GM12878 (cell line): ENCODE measurements around the gene RELL2. TPM values are rescaled to one million over a fixed set of nuclear protein-coding genes. Genes with fewer than 3 reads are reported as not detected.
A peak's percentile ranks its signal among the peaks of the same experiment; 100 is the strongest.

ENCODE experiments used
- ATAC-seq: fragments of 200-7000 bp; cut with Tn5 transposase; 3 replicates; pipeline ENCODE4 v1.9.1; 2020; ENCODE audit warnings: mild to moderate bottlenecking, moderate library complexity
- BruUV-seq: library from RNA; stranded (reverse); fragments of 400-500 nt; replicated peaks from 2 replicates; lab custom pipeline; 2021; lab: Mats Ljungman, UMichigan
- CTCF ChIA-PET: fragments of 300-600 bp; sonication (Branson Sonifier 250); formaldehyde crosslinking; extraction: SDS; loops from one replicate; lab custom pipeline; 2021; ENCODE audit warnings: inconsistent platforms; lab: Yijun Ruan, JAX
- POLR2A ChIA-PET: fragments of 350-600 bp; formaldehyde crosslinking; extraction: SDS; loops from one replicate; lab custom pipeline; 2021; ENCODE audit warnings: inconsistent platforms; lab: Charles Lee
- RAD21 ChIA-PET: fragments of 300-600 bp; sonication (Branson Sonifier 250); formaldehyde crosslinking; loops from one replicate; lab custom pipeline; 2023; ENCODE audit warnings: antibody characterized with exemption; ENCODE audit not compliant: unreplicated experiment; lab: Charles Lee
- SMC1A ChIA-PET: fragments of 300-600 bp; sonication (Branson Sonifier 250); formaldehyde crosslinking; loops from one replicate; lab custom pipeline; 2023; ENCODE audit not compliant: unreplicated experiment, uncharacterized antibody; lab: Charles Lee
- DNase-seq: peaks from one replicate; pipeline ENCODE4 v3.0.0-alpha.2; 2011; ENCODE audit warnings: low read depth, low spot score
- FAIRE-seq: peaks from 3 replicates; lab custom pipeline; 2011; peaks lifted over from hg19 to GRCh38; lab: Jason Lieb, UNC
- H2AFZ ChIP-seq: 2 replicates; pipeline ENCODE4 v1.6.0; 2011; ENCODE audit warnings: low read depth, low read length, control low read depth; ENCODE audit not compliant: control insufficient read depth
- H3K27ac ChIP-seq: 2 replicates; pipeline ENCODE4 v1.5.1; 2011; ENCODE audit warnings: control low read depth; ENCODE audit not compliant: control insufficient read depth, insufficient read depth
- H3K27me3 ChIP-seq, 2 experiments: replicated peaks in 1 of 2; 2 replicates each; pipeline versions ENCODE4 v1.6.0 to v1.6.1; 2011; ENCODE audit warnings: low read length in 1 of 2; ENCODE audit not compliant: control insufficient read depth in 2 of 2, insufficient read depth in 2 of 2
- H3K36me3 ChIP-seq, 2 experiments: 2 replicates each; pipeline ENCODE4 v1.5.1; 2011; ENCODE audit warnings: low read length in 1 of 2; ENCODE audit not compliant: control insufficient read depth in 2 of 2, insufficient read depth in 2 of 2
- H3K4me1 ChIP-seq: 2 replicates; pipeline ENCODE4 v1.6.1; 2011; ENCODE audit warnings: mild to moderate bottlenecking, low read length, moderate library complexity, mixed read lengths; ENCODE audit not compliant: control insufficient read depth, insufficient read depth
- H3K4me2 ChIP-seq: 2 replicates; pipeline ENCODE4 v1.6.0; 2011; ENCODE audit warnings: control low read depth; ENCODE audit not compliant: control insufficient read depth, insufficient read depth
- H3K4me3 ChIP-seq: fragments of 200-600 bp; sonication (generic); 2 replicates; pipeline ENCODE4 v1.5.1; 2016
- H3K79me2 ChIP-seq: 2 replicates; pipeline ENCODE4 v1.6.0; 2011; ENCODE audit warnings: low read length; ENCODE audit not compliant: control insufficient read depth, insufficient read depth
- H3K9ac ChIP-seq: 2 replicates; pipeline ENCODE4 v1.8.0; 2011; ENCODE audit warnings: low read length, control low read depth, mixed read lengths; ENCODE audit not compliant: control insufficient read depth, insufficient read depth
- H3K9me3 ChIP-seq: replicated peaks from 3 replicates; pipeline ENCODE4 v1.5.1; 2011; ENCODE audit warnings: mild to moderate bottlenecking, low read length; ENCODE audit not compliant: control insufficient read depth, insufficient read depth
- H4K20me1 ChIP-seq: 2 replicates; pipeline ENCODE4 v1.6.0; 2011; ENCODE audit not compliant: control insufficient read depth, insufficient read depth
- ASH2L ChIP-seq: fragments of 300-600, 200-600 bp; sonication (generic); IDR thresholded peaks from 2 replicates; pipeline ENCODE4 v1.6.1; 2017; ENCODE audit warnings: low read depth, mild to moderate bottlenecking, borderline replicate concordance
- BMI1 ChIP-seq: fragments of 450-650 bp; IDR thresholded peaks from 2 replicates; pipeline ENCODE4 v1.6.1; 2016; ENCODE audit warnings: mild to moderate bottlenecking, moderate library complexity, borderline replicate concordance
- CBX5 ChIP-seq: sonication (generic); IDR thresholded peaks from 2 replicates; pipeline ENCODE4 v1.6.1; 2016; ENCODE audit warnings: low read depth, moderate library complexity, mild to moderate bottlenecking, inconsistent platforms
- CEBPB ChIP-seq, 2 experiments: fragments of 150-350 bp in 1 of 2; IDR thresholded peaks; 2 replicates each; pipeline ENCODE4 v1.6.1; 2012 to 2014; ENCODE audit warnings: low read depth in 2 of 2, low read length in 2 of 2, borderline replicate concordance in 1 of 2, inconsistent platforms in 1 of 2
- CHD1 ChIP-seq: IDR thresholded peaks from 2 replicates; pipeline ENCODE4 v1.6.1; 2012; ENCODE audit warnings: low read depth, low read length, improper control_type of control experiment
- RAD21 ChIP-seq: IDR thresholded peaks from 2 replicates; pipeline ENCODE4 v1.6.1; 2011; ENCODE audit warnings: mild to moderate bottlenecking, low read depth, low read length, moderate library complexity; ENCODE audit not compliant: insufficient read depth
- RBBP5 ChIP-seq: fragments of 200-600 bp; sonication (generic); conservative IDR thresholded peaks from 2 replicates; pipeline ENCODE4 v1.6.1; 2016
- RELA ChIP-seq: fragments of 450-650 bp; IDR thresholded peaks from 2 replicates; pipeline ENCODE4 v1.8.0; 2014; ENCODE audit warnings: borderline replicate concordance; ENCODE audit not compliant: partially characterized antibody
- SPI1 ChIP-seq: IDR thresholded peaks from 2 replicates; pipeline ENCODE4 v1.6.1; 2011; ENCODE audit warnings: low read depth, mild to moderate bottlenecking, low read length, moderate library complexity, borderline replicate concordance; ENCODE audit not compliant: insufficient read depth
- TCF12 ChIP-seq: IDR thresholded peaks from 2 replicates; pipeline ENCODE4 v1.6.1; 2011; ENCODE audit warnings: low read depth, mild to moderate bottlenecking, low read length
- TCF3 ChIP-seq: IDR thresholded peaks from 2 replicates; pipeline ENCODE4 v1.6.1; 2012; ENCODE audit warnings: low read depth, mild to moderate bottlenecking, low read length, borderline replicate concordance; ENCODE audit not compliant: insufficient read depth
- WRNIP1 ChIP-seq: IDR thresholded peaks from 2 replicates; pipeline ENCODE4 v1.6.1; 2011; ENCODE audit warnings: low read depth, low read length, improper control_type of control experiment, borderline replicate concordance
- ZNF622 ChIP-seq: fragments of 450-650 bp; IDR thresholded peaks from 2 replicates; pipeline ENCODE4 v1.6.1; 2017; ENCODE audit warnings: mild to moderate bottlenecking, inconsistent platforms
- ZSCAN29 ChIP-seq: fragments of 450-650 bp; IDR thresholded peaks from 2 replicates; pipeline ENCODE4 v1.6.1; 2017; ENCODE audit warnings: mild to moderate bottlenecking, moderate library complexity
- WGBS: methylation state at CpG from one replicate; pipeline ENCODE4 v1.1.6; 2016; ENCODE audit warnings: low lambda C conversion rate; ENCODE audit not compliant: insufficient replicate concordance, insufficient coverage; ENCODE audit errors: missing lambda C conversion rate; 5-methylcytosine and 5-hydroxymethylcytosine counted together
- in situ Hi-C: fragments of 300-500 bp; cut with MboI; formaldehyde crosslinking; loops from 9 replicates; pipeline ENCODE4 v1.14.3; 2018; ENCODE audit warnings: mixed read lengths
- intact Hi-C: fragments of 100-400 bp; cut with micrococcal nuclease; formaldehyde crosslinking; loops from one replicate; pipeline ENCODE4 v1.14.2; 2022; ENCODE audit not compliant: unreplicated experiment
- polyA plus RNA-seq, 11 experiments: library from polyadenylated mRNA; depleted of rRNA in 4 of 11; unstranded in 6 of 11; stranded (reverse) in 5 of 11; fragments of >200 nt; fragmentation: Nextera tagmentation in 4 of 11; fragmentation: Illumina TruSeq in 1 of 11; extraction: Ambion mirVana in 4 of 11; extraction: Trizol in 1 of 11; gene quantifications; 1 replicate in 1 of 11; 2 replicates in 10 of 11; pipeline versions ENCODE4 v1.2.1 to v1.2.3, GENCODE V29; 2011 to 2016; ENCODE audit warnings: inconsistent platforms in 2 of 11, missing spikeins in 2 of 11, low read depth in 1 of 11
- total RNA-seq, 4 experiments: library from RNA; depleted of rRNA in 3 of 4; stranded (reverse); fragments of >200 nt in 3 of 4; fragmentation: Illumina TruSeq in 1 of 4; extraction: Trizol in 1 of 4; gene quantifications; 2 replicates each; pipeline versions ENCODE4 v1.2.1 to v1.2.3, GENCODE V29; 2013 to 2021
- TF ChIP-seq, protein P1 (sequence below): fragments of 450-650 bp; IDR thresholded peaks from 2 replicates; pipeline ENCODE4 v1.6.1; 2018; ENCODE audit warnings: mild to moderate bottlenecking, low read depth, moderate library complexity; ENCODE audit not compliant: partially characterized antibody
- TF ChIP-seq, protein P2 (sequence below): fragments of 450-650 bp; IDR thresholded peaks from 2 replicates; pipeline ENCODE4 v1.6.1; 2016; ENCODE audit warnings: mild to moderate bottlenecking

Gene RELL2
- total and polyA plus RNA-seq, 10 of the 15 experiments (the other 5 are each of a cell fraction or from before 2014, with no cell fraction given), result 0.23 to 21.4 (median 7.1) TPM

- TF ChIP-seq, protein P1, sequence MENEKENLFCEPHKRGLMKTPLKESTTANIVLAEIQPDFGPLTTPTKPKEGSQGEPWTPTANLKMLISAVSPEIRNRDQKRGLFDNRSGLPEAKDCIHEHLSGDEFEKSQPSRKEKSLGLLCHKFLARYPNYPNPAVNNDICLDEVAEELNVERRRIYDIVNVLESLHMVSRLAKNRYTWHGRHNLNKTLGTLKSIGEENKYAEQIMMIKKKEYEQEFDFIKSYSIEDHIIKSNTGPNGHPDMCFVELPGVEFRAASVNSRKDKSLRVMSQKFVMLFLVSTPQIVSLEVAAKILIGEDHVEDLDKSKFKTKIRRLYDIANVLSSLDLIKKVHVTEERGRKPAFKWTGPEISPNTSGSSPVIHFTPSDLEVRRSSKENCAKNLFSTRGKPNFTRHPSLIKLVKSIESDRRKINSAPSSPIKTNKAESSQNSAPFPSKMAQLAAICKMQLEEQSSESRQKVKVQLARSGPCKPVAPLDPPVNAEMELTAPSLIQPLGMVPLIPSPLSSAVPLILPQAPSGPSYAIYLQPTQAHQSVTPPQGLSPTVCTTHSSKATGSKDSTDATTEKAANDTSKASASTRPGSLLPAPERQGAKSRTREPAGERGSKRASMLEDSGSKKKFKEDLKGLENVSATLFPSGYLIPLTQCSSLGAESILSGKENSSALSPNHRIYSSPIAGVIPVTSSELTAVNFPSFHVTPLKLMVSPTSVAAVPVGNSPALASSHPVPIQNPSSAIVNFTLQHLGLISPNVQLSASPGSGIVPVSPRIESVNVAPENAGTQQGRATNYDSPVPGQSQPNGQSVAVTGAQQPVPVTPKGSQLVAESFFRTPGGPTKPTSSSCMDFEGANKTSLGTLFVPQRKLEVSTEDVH, result no peak
- TF ChIP-seq RELA, result no peak
- TF ChIP-seq, protein P2, sequence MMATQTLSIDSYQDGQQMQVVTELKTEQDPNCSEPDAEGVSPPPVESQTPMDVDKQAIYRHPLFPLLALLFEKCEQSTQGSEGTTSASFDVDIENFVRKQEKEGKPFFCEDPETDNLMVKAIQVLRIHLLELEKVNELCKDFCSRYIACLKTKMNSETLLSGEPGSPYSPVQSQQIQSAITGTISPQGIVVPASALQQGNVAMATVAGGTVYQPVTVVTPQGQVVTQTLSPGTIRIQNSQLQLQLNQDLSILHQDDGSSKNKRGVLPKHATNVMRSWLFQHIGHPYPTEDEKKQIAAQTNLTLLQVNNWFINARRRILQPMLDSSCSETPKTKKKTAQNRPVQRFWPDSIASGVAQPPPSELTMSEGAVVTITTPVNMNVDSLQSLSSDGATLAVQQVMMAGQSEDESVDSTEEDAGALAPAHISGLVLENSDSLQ, result no peak
- no peak for TF ChIP-seq ZSCAN29
- TF ChIP-seq, all 136 proteins: peak for 0
Observed at GRCh38 chr5:141634720-141635119, 2.1 kb upstream of the RELL2 start (continued).

GRCh38 chr5:141635646-141636045 lies 1.2 kb upstream of the RELL2 start:
- ChIA-PET RAD21 (interaction anchor here (0.6 to 8.2 kb wide), 12 partner anchors 13 to 333 kb away, joined by 3 to 124 read pairs (median 10); partner anchors contain the start of genes DELE1, DIAPH1, FCHSD1 and RNF14), POLR2A (interaction anchor here (0.9 to 11.5 kb wide), 10 partner anchors 15 to 690 kb away, joined by 3 to 215 read pairs (median 11); partner anchors contain the start of genes DELE1, DIAPH1, FCHSD1 and SPRY4), CTCF (interaction anchor here (0.7 to 11.2 kb wide), 12 partner anchors 11 to 127 kb away, joined by 3 to 137 read pairs (median 10); partner anchors contain the start of gene DIAPH1), SMC1A (interaction anchor here (0.9 to 12.9 kb wide), 9 partner anchors 8 to 160 kb away, joined by 3 to 245 read pairs (median 5); partner anchors contain the start of genes DIAPH1 and PCDHGC3)
- Histone ChIP-seq H2AFZ (no peak overlapping the region), H3K9me3 (no peaks in the 10 kb centered on the region), H3K4me1 (peaks cover 37% of the 10 kb centered on the region), H3K27me3 (no peaks in the 10 kb centered on the region), H3K36me3 (peaks cover 3 to 4% of the 10 kb centered on the region in 2 experiments; a peak in 3 of 4 replicates), H3K9ac (peak overlapping the region; percentile 94), H3K4me3 (peak overlapping the region; percentile 85), H3K27ac (peak overlapping the region; percentile 86), H3K79me2 (peaks cover 57% of the 10 kb centered on the region), H4K20me1 (no peaks in the 10 kb centered on the region), H3K4me2 (peak overlapping the region; percentile 98)
- 74% methylated on average over 7 of the region's 7 CpGs for WGBS
- intact Hi-C loops (loop anchor here (2.0 to 5.0 kb wide), 2 partner anchors 17 to 123 kb away; partner anchors contain the start of gene DIAPH1), in situ Hi-C loops (no loop called here)
- DNase-seq, result no peak
- ATAC-seq, result no peak
- no TSS peak for BruUV-seq
- no peak for FAIRE-seq
- TF ChIP-seq ZNF622, result no peak
- no peak for TF ChIP-seq CEBPB (IDR thresholded peaks at IDR 0.05; ENCODE audit: borderline replicate concordance in 1 of 2, low read depth in 2 of 2, low read length in 2 of 2)
- TF ChIP-seq TCF12, result no peak
- TF ChIP-seq TCF3, result no peak
- TF ChIP-seq, protein P1, result no peak
- no peak for TF ChIP-seq CBX5
- TF ChIP-seq RAD21, result no peak
- no peak for TF ChIP-seq CHD1
- TF ChIP-seq ASH2L, result no peak
- TF ChIP-seq SPI1, result no peak
- TF ChIP-seq WRNIP1, result no peak
- no peak for TF ChIP-seq BMI1
- no peak for TF ChIP-seq RBBP5
